HTERT RPE-1 (cell line): ENCODE data around the gene HRH2.
"Not testable (repeated sequence)": the region's sequence is repeated elsewhere in the genome, so short reads cannot be mapped to it uniquely, and the experiment has no call there.

Experiments used
- in situ Hi-C: fragments of 300-500 bp; cut with MboI; formaldehyde crosslinking; loops from 4 replicates; pipeline ENCODE4 v1.14.3; 2020; ENCODE audit warnings: low sequenced_read_pairs

Gene HRH2

DNA sequence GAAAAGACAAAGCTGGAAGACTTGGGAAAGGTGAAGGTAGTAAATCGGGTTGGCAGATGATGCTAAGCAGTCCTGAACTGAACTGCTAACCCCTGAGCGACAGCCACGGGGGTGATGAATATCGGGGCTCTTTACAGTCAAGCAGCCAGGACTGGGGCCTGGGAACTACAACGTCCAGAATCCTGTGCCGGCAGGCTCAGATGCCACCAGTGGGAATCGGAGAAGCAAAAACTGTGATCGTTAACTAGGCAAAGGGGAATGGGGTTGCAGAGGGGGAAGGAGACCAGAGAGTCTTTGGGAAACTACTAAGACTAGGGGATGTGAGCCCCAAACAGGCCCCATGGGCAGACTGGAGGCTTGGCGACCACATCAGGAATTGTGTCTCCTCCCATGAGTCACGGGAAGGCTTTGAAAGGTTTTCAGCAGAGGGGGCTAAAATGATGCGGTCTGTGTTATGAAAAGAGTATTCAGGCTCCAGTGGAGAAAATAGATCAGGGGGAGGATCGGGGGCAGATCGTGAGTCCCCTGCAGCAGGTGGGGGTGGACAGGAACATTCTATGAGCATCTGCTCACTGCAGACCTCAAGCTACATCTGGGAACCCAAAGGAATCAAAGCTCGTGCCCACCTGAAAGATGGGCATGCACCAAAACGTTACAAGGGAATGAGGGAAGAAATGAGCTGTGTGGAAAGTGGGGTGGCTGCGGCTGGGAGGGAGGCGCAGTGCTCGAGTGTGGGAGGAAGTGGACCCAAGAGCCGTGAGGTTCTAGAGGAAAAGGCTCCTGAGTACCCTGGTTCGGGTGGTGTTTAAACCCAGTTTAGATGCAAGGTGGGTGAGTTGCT, 53.8 kb downstream of the HRH2 start:
- in situ Hi-C loops: no loop called here

GRCh38 chr5:175712313-175712680, 54.4 kb downstream of the HRH2 start:
- in situ Hi-C loops: no loop called here

DNA sequence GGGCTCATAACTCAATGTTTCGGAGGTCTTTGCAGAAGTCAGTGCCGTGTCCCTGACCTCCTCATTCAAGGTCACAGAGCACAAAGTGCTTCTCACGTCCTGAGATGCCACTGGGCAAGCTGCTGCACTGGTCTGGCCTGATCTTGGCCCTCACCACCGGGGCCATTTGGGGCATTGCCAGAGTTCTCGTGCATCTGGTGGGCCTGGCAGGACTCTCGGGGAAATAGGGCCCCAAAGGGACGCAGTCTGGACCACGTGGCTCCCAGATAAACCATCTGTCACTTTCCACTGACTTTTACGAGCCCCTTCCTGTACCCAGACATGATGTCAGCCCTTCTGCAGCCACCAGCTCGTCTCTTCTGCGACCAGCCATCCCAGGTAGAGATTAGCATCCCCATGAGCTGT, 54.8 kb downstream of the HRH2 start:
- in situ Hi-C loops: no loop called here

DNA sequence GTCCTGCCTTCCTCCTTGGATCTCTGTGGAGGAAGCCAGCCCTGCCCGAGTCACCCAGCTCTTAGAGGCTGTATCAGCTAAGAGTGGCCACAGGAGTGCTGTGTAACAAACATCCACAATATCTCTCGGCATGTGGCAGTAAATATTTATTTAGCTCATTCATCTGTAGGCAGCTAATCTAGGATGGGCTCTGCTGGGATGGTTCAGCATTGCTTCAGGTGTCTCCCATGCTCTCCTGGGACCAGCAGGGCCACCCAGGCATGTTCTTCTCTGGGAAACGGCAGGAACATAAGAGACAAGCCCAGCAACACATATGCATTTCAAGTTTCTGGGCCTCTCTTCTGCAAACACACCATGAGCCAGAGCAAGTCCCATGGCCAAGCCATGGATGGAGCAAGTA, 56.1 kb downstream of the HRH2 start:
- in situ Hi-C loops: no loop called here

DNA sequence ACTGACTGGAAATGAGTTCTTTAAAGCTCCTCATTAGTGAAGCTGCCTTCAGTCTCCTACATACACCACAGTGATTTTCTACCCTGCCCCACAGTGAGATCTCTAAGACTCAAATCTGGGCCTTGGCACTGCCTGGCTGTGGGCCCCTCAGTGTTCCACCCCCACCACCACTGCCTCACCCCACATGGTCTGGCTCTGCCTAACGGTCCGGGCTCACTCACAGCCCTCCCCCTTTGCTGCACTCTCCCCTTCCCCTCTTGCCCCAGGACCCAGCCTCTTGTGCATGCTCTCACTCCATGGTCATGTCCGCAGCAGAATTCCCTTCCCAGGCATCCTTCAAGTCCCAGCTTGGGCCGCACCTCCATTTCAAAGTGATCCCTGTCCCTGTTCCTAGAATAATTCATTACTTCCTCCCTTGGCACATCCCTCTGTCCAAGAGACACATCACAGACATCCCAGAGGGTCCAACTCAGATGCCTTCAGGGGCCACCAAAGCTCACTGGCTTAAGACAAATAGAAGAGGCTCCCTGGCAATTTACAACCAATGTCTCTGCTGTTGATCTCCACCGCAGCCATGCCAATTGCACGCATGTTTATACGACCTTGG, 56.7 kb downstream of the HRH2 start:
- in situ Hi-C loops: no loop called here

DNA sequence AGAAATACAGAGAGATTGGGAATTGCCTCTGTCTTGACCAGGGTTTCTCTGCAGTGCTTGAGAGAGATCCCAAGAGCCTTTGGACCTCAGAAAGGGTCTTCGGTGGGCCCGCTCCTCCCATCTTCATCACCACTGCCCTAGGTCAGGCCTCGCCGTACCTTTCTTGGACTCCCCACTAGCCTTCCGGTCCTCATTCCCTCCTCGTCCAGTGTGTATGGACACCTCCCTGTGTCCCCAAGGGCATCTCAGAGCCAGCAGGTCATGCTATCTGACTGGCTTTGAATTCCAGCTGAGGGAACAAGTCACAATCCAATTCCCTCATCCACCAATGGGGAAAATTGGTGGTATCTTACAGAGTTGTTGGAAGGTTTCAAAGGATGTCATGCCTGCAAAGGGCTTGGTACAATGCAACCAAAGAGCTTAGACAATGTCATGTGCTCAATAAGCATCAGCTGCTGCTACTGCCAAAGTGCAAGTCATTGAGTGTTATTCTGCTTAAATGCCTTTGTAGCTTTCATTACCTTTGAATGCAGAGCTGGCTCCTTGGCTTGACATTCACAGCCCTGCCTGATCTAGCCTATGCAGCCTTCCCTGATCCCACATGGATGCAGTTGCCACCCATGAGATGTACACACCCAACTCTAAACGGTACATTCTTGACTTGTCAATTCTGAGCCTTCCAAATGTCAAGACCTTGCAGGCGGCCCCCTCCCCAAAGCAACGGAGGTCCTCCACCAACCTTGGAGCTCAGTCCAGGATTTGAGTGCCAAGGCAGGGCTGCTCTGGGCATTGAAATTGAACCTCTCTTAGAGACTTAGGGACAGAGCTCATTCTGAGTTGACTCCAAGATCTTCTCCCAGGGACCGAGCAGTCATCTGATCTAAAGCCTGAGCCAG, 58.0 kb downstream of the HRH2 start:
- in situ Hi-C loops: no loop called here

- in situ Hi-C loops: no loop called here
Observed at GRCh38 chr5:175717837-175718236, 60.0 kb downstream of the HRH2 start.

DNA sequence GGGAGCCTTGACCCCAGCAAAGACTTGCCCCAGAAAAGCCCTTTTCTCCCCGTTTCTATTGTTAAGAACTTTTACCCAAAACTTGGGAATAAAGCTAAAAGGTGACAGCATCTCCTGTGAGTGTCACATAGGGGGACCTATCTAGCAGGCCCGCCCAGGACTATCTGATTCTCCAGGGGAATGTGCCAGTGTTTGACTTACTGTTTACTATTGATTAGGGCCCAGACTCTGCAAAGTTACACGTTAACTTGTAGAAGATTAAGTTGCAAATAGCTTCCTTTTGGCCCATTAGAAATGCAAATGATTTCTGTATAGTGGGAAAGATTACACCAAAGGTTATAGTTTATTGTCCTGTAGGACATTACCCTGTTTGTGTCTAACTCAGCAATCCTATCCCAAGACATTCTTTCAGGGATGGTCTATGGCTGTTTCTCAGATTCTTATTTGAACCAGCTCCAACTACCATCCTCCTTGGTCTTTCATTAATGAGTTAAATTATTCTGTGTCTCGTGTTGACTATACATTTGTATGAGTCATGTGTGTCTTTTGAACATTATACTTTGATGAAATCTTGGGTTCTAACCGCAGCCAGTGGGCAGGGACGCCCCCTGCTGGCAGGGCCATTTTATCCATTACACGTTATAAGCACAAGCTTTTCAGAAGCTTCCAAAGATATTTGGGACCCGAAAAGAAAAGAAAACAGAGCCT, 60.7 kb downstream of the HRH2 start:
- in situ Hi-C loops: no loop called here

GRCh38 chr5:175719109-175719432, 61.2 kb downstream of the HRH2 start:
- in situ Hi-C loops: not testable (repeated sequence)

DNA sequence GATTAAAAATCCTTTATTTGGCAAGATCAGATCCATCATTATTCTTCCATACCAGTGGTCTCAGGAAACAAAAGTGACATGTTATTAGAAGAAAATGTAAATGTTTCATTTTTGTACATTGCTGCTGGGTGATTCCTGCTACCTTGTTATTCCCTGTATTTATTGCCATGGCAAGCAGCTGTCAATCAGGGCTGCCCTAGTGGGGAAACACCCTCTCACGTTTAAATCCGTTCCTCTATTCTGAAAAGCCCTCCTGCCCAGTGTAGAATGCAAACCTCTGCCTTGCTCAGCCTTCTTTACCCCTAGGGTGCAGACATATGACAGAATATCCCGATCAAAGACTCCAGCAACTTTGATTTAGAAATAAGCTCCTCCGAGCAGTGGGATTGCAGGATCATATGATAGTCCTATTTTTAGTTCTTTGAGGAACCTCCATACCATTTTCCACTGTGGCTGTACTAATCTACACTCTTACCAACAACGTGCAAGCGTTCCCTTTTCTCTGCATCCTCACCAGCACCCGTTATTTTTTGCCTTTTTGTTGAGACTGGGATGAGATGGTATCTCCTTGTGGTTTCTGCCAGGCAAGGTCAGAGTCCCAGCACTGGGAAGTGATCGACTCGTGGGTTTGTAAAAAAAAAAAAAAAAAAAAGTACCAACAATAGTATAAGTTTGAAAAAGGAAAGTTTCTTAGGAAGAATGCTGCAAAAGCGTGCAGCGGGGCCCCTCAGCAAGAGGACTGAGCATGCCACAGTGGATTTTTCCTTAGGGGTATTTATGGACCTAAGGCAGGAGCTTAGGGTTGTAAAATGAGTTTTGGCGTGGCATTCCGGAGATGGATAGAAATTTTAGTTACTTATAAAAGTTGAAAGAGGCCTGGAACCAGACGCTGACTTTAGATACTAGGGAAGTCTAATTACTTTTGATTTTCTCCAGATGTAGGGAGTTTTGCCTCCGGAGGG, 66.7 kb downstream of the HRH2 start:
- in situ Hi-C loops: no loop called here

DNA sequence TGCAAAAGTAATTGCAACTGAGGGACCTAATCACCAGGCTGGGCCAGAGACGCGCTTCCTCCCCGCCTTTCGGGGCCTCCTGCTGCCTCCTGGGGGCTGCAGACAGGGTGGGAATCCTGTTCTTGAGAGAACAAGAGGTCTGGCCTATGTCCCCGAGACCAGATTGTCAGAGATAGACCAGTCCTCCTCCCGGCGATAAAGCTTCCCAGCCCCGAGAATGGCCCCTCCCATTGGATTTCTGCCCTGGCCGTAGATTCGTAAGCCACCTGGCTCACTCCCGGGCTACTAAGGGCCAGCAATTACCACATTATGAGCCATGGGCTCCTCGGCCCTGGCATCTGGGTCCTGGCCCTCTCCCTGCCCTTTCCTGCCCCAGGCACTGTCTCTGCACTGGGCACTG, 70.4 kb downstream of the HRH2 start:
- in situ Hi-C loops: no loop called here

DNA sequence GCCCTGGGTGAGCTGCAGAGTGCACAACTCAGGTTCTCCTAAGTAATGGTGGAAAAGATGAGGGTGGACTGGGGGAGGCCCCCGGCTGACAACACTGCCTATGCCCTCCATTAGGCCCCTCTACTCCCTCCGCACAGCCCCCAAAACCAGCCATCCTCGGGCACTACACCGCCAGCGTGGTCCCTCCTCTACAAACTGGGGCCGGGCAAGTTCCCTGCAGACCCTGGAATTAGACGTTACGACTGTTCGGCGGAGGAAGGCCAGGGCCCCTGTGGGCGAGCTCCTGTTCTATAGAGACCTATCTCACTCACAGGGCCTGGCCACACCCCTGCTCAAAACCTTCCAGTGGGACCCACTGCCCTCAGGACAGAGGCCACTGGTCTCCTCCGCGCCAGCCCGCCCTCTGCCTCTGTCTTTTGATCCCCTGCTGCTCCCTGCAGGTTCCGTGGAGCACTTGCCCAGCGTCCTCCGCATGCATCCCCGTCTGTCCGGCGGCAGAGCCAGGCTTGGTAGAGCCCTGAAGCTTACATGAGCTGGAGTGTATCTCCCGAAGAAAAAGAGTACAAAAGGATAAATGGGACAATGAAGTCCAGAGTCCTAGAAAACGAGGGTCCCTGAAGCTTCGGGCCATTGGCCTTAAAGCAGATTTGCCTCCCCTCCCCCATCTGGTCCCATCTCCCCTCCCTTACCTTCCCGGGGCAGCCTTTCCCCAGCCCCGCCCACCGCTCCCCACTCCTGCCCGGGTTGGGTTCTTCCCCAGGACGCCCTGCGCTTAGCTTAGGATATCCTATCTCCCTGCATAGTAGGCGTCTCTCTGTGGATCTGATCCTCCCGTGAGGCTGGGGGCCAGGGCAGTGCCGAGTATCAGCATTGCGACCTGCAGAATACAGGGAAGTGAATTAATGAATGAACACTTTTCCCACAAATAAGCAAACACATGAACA, 71.3 kb downstream of the HRH2 start:
- in situ Hi-C loops: no loop called here

- in situ Hi-C loops: no loop called here
Observed at GRCh38 chr5:175729829-175730277, 72.0 kb downstream of the HRH2 start.

- in situ Hi-C loops: no loop called here
Observed at GRCh38 chr5:175731172-175731571, 73.3 kb downstream of the HRH2 start.

DNA sequence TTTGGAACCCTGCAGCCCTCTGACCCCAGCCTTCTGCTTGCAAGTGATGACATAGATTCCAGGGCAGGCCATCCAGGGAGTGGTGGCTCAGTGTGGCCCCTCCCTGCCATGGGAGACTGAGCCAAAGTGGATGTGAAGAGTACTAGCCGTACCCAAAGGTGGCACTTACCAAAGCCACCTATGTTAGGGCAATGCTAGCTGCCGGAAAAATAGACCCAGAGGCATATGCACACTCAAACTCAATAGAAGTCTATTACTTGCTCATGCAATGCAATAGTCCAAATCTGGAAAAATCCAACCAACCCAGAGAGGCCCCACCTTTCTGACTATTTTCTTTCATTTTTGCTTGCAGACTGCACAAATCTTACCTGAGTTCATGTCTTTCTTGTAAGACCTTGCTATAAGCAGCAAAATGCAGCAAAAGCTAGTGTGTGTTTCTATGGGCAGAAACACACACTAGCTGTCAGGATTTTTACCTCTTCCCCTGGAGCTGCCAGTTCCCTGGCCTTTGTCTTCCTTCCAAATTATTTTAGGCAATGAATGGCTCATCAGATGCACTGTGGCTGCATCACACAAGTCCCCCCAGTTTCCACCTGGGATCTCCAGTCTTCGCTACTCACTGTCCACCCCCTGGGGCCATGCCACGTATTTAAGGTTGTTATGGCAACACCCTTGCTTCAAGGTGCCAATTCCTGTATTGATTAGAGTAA, 74.0 kb downstream of the HRH2 start:
- in situ Hi-C loops: no loop called here

DNA sequence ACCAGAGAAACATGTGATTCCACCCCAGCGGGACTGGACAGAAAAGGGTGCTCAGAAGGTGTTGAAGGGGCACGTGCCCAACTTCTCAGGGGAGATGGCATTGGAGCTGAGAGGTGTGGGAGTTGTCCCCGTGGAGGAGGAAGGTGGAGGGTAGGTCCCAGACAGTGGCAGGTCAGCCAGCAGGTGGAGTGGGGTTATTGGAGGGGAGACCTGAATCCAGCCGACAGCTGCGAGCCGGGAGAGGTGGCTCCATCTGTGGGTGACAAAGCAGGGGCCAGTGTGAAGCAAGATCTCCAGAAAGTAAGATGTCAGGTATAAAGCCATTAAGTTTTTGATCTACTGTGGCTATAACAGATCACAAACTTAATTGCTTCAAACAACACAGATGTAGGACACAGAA, 75.1 kb downstream of the HRH2 start:
- in situ Hi-C loops: no loop called here

- in situ Hi-C loops: no loop called here
Observed at GRCh38 chr5:175734016-175734415, 76.1 kb downstream of the HRH2 start.

GRCh38 chr5:175734501-175734900, 76.6 kb downstream of the HRH2 start:
- in situ Hi-C loops: no loop called here
